ENCODE data around the gene SARDH. TPM values are rescaled to one million over a fixed set of nuclear protein-coding genes. Genes with fewer than 3 reads are reported as not detected.

SARDH gene
- total RNA-seq, 2 donors from 2014 or later = 8.4 to 11.2 TPM

- H3K4me3 ChIP-seq (ENCODE audit: low read length) = no peak overlapping the region
- Mint-ChIP-seq H3K27ac (no peak overlapping the region), H3K4me3 (no peak overlapping the region), H3K36me3 (ENCODE audit: low read depth) (no peaks in the 10 kb centered on the region), H3K9me3 (no peaks in the 10 kb centered on the region), H3K27me3 (ENCODE audit: insufficient read depth) (no peaks in the 10 kb centered on the region), H3K4me1 (no peaks in the 10 kb centered on the region)
- WGBS, 2 experiments (ENCODE audit: insufficient coverage in 1 of 2, insufficient read length in 1 of 2) = 80 to 82% methylated on average over 17 to 26 of the region's 26 CpGs
- no peaks in the 10 kb centered on the region for H3K36me3 ChIP-seq (ENCODE audit: control insufficient read depth, insufficient read depth, low read length)
- TF ChIP-seq, protein P1, sequence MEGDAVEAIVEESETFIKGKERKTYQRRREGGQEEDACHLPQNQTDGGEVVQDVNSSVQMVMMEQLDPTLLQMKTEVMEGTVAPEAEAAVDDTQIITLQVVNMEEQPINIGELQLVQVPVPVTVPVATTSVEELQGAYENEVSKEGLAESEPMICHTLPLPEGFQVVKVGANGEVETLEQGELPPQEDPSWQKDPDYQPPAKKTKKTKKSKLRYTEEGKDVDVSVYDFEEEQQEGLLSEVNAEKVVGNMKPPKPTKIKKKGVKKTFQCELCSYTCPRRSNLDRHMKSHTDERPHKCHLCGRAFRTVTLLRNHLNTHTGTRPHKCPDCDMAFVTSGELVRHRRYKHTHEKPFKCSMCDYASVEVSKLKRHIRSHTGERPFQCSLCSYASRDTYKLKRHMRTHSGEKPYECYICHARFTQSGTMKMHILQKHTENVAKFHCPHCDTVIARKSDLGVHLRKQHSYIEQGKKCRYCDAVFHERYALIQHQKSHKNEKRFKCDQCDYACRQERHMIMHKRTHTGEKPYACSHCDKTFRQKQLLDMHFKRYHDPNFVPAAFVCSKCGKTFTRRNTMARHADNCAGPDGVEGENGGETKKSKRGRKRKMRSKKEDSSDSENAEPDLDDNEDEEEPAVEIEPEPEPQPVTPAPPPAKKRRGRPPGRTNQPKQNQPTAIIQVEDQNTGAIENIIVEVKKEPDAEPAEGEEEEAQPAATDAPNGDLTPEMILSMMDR (conservative IDR thresholded peaks at IDR 0.05) = peak; percentile 40
- no peak overlapping the region for H3K9ac ChIP-seq (ENCODE audit: extremely low read depth, low read length, poor library complexity, severe bottlenecking)
- H3K27ac ChIP-seq (ENCODE audit: low read depth, low read length) = no peak overlapping the region
- H3K9me3 ChIP-seq (ENCODE audit: control insufficient read depth, low read length) = no peaks in the 10 kb centered on the region
- no peaks in the 10 kb centered on the region for H3K27me3 ChIP-seq (ENCODE audit: control insufficient read depth, insufficient read depth, low read length, poor library complexity, severe bottlenecking)
- peak; percentile 58 for DNase-seq
- H3K4me1 ChIP-seq (ENCODE audit: control insufficient read depth, insufficient read depth, low read length) = no peaks in the 10 kb centered on the region
These were observed 29.0 kb downstream of the SARDH start for GRCh38 chr9:133709015-133709611.

GRCh38 chr9:133708246-133709014, 29.7 kb downstream of the SARDH start:
- no peak for DNase-seq

GRCh38 chr9:133707763-133708245, 30.3 kb downstream of the SARDH start:
- TF ChIP-seq, protein P1 (conservative IDR thresholded peaks at IDR 0.05) = no peak
- Histone ChIP-seq H3K27ac (ENCODE audit: low read depth, low read length) (no peak overlapping the region), H3K9ac (ENCODE audit: extremely low read depth, low read length, poor library complexity, severe bottlenecking) (no peak overlapping the region), H3K4me3 (ENCODE audit: low read length) (no peak overlapping the region), H3K9me3 (ENCODE audit: control insufficient read depth, low read length) (no peaks in the 10 kb centered on the region), H3K27me3 (ENCODE audit: control insufficient read depth, insufficient read depth, low read length, poor library complexity, severe bottlenecking) (no peaks in the 10 kb centered on the region), H3K4me1 (ENCODE audit: control insufficient read depth, insufficient read depth, low read length) (no peaks in the 10 kb centered on the region), H3K36me3 (ENCODE audit: control insufficient read depth, insufficient read depth, low read length) (no peaks in the 10 kb centered on the region)
- H3K4me3 Mint-ChIP-seq = no peak overlapping the region
- H3K27me3 Mint-ChIP-seq (ENCODE audit: insufficient read depth) = no peaks in the 10 kb centered on the region
- no peaks in the 10 kb centered on the region for H3K36me3 Mint-ChIP-seq (ENCODE audit: low read depth)
- no peaks in the 10 kb centered on the region for H3K9me3 Mint-ChIP-seq
- 88 to 96% methylated on average over 9 to 15 of the region's 15 CpGs for WGBS, 2 experiments (ENCODE audit: insufficient coverage in 1 of 2, insufficient read length in 1 of 2)
- H3K4me1 Mint-ChIP-seq = no peaks in the 10 kb centered on the region
- DNase-seq = no peak
- H3K27ac Mint-ChIP-seq = no peak overlapping the region

More at GRCh38 chr9:133708246-133709014, 29.7 kb downstream of the SARDH start:
- TF ChIP-seq, protein P1 (conservative IDR thresholded peaks at IDR 0.05) = no peak
- Histone ChIP-seq H3K27me3 (ENCODE audit: control insufficient read depth, insufficient read depth, low read length, poor library complexity, severe bottlenecking) (no peaks in the 10 kb centered on the region), H3K9ac (ENCODE audit: extremely low read depth, low read length, poor library complexity, severe bottlenecking) (no peak overlapping the region), H3K4me1 (ENCODE audit: control insufficient read depth, insufficient read depth, low read length) (no peaks in the 10 kb centered on the region), H3K27ac (ENCODE audit: low read depth, low read length) (no peak overlapping the region), H3K9me3 (ENCODE audit: control insufficient read depth, low read length) (no peaks in the 10 kb centered on the region), H3K36me3 (ENCODE audit: control insufficient read depth, insufficient read depth, low read length) (no peaks in the 10 kb centered on the region), H3K4me3 (ENCODE audit: low read length) (no peak overlapping the region)
- Mint-ChIP-seq H3K4me3 (no peak overlapping the region), H3K27me3 (ENCODE audit: insufficient read depth) (no peaks in the 10 kb centered on the region), H3K4me1 (no peaks in the 10 kb centered on the region), H3K9me3 (no peaks in the 10 kb centered on the region), H3K36me3 (ENCODE audit: low read depth) (no peaks in the 10 kb centered on the region), H3K27ac (no peak overlapping the region)
- WGBS, 2 experiments (ENCODE audit: insufficient coverage in 1 of 2, insufficient read length in 1 of 2) = 88% methylated on average over 15 to 30 of the region's 30 CpGs

Measured in endodermal cell (in vitro differentiated cells).